Hematopoietic multipotent progenitor cell (in vitro differentiated cells): ENCODE data around the gene ARHGAP19. TPM values are rescaled to one million over a fixed set of nuclear protein-coding genes. Genes with fewer than 3 reads are reported as not detected.

Experiments
- DNase-seq, 3 donors: peaks; one replicate each; pipeline ENCODE4 v3.0.0-alpha.2; 2011 to 2015; ENCODE audit warnings: low read depth in 2 of 3, low spot score in 2 of 3
- small RNA-seq: library from RNA; depleted of rRNA; stranded (forward); fragments of <200 nt; gene quantifications from one replicate; pipeline ENCODE3, GENCODE V24; 2012
- total RNA-seq: library from RNA; depleted of rRNA; stranded (reverse); fragments of >200 nt; gene quantifications from one replicate; pipeline ENCODE4 v1.2.3, GENCODE V29; 2012

Gene ARHGAP19
- total RNA-seq, 1 donor = 3.8 TPM

DNA sequence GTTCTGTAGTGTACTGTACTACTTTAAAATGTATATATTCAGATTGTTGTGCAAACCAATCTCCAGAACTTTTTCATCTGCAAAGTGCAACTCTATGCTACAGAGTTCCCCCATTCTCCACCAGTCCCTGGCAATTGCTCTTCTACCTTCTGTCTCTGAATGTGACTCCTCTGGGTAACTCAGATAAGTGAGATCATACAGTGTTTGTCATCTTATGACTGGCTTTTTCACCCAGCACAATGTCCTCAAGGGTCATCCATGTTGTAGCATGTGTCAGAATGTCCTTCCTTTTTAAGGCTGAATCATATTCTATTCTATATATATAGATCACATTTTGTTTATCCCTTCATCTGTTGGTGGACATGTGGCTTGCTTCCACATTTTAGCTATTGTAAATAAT, 117.5 kb downstream of the ARHGAP19 start:
- DNase-seq = no peak

DNA sequence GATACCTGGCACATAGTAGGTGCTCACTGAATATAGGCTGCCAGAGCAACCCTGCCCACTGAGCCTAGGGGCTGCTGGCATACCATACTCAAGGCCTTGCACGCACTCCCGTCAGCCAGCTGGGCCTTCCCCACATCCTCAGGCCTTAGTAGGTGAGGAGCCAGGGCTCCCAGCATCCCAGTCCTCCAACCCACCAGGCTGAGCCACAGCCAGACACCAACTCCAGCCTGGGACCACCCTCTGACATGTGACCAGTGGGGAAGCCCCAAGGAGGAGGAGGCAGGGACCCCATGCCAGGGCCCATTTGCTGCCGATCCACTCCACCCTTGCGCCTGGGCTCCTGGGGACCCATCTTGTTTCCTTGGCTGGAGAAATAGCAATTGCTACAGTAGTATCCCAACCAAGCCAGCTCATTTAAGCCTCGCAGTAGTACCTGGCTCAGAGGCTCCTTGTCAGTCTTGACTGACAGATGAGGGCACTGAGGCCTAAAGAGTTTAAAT, 118.1 kb downstream of the ARHGAP19 start:
- DNase-seq = no peak

DNA sequence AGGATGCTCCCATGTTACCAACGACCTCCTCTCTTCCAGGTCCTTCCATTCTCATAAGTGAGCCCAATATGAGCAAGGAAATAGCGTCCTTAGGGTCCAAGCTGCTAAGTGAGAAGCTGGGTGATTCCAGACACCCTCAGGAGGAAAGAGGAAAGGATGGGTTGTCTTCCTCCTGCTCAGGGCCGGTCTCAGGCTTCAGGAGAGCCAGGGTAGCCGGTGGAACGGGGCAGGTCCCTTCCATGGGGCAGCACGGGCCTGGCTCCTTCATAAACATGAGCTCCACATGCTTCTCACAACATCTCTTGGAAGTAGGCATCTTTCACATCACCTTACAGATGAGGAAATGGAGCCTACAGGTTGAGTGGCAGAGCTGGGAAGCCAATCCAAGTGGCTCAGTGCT, 119.4 kb downstream of the ARHGAP19 start:
- no peak for DNase-seq

Small RNAs within 50 kb of the gene (small RNA-seq; reads per million reads assigned to genes)
- not detected for gene RF00017

Other genes starting within 250 kb of the ARHGAP19 start
- under 0.01 TPM for gene SLIT1, start 106.7 kb downstream of the ARHGAP19 start, total RNA-seq
- gene FRAT1, start 26.6 kb upstream of the ARHGAP19 start, total RNA-seq = 11.0 TPM
- 15.6 TPM for gene FRAT2, start 42.1 kb upstream of the ARHGAP19 start, total RNA-seq
- 42.3 TPM for gene RRP12, start 108.7 kb upstream of the ARHGAP19 start, total RNA-seq
- gene PGAM1, start 133.6 kb upstream of the ARHGAP19 start, total RNA-seq = 117 TPM
- 33.7 TPM for gene EXOSC1, start 153.4 kb upstream of the ARHGAP19 start, total RNA-seq
- gene ZDHHC16, start 153.5 kb upstream of the ARHGAP19 start, total RNA-seq = 52.5 TPM
- gene MMS19, start 205.8 kb upstream of the ARHGAP19 start, total RNA-seq = 71.1 TPM
- 4.6 TPM for gene UBTD1, start 206.3 kb upstream of the ARHGAP19 start, total RNA-seq